GM12865 (cell line): Measurements from ENCODE around the gene FAM98C.
"Not testable (repeated sequence)": the region's sequence is repeated elsewhere in the genome, so short reads cannot be mapped to it uniquely, and the experiment has no call there.

Experiments
- DNase-seq: peaks from one replicate; pipeline ENCODE4 v3.0.0; 2010; ENCODE audit warnings: low read depth
- H3K4me3 ChIP-seq: 2 replicates; pipeline ENCODE4 v1.5.1; 2011; ENCODE audit warnings: mild to moderate bottlenecking, low read depth, low read length, control low read depth
- TF ChIP-seq, protein P1 (sequence below): IDR thresholded peaks from 2 replicates; pipeline ENCODE4 v1.5.1; 2011; ENCODE audit warnings: low read length, control low read depth, low read depth, inconsistent platforms; ENCODE audit not compliant: insufficient read depth; ENCODE audit errors: missing control alignments

FAM98C gene

DNA sequence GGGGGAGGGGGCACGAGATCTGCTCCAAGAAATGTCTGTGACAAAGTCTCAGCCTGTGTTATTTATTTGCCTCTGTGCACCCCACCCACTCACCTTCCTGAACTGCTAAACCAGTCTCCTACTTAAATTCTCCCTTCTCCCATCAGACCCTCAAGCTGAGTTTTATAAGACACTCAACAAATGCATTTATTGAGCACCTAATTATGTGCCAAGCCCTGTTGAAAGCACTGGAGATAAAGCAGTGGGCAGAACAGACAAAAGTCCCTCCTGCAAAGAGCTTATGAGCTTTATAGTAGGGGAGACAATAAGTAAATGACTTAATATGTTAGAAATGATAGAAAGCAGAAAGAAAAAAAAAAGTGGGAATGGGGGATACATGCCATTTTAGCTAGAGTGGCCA lies 3.4 kb upstream of the FAM98C start:
- H3K4me3 ChIP-seq, result no peak overlapping the region
- DNase-seq, result no peak
- TF ChIP-seq, protein P1, sequence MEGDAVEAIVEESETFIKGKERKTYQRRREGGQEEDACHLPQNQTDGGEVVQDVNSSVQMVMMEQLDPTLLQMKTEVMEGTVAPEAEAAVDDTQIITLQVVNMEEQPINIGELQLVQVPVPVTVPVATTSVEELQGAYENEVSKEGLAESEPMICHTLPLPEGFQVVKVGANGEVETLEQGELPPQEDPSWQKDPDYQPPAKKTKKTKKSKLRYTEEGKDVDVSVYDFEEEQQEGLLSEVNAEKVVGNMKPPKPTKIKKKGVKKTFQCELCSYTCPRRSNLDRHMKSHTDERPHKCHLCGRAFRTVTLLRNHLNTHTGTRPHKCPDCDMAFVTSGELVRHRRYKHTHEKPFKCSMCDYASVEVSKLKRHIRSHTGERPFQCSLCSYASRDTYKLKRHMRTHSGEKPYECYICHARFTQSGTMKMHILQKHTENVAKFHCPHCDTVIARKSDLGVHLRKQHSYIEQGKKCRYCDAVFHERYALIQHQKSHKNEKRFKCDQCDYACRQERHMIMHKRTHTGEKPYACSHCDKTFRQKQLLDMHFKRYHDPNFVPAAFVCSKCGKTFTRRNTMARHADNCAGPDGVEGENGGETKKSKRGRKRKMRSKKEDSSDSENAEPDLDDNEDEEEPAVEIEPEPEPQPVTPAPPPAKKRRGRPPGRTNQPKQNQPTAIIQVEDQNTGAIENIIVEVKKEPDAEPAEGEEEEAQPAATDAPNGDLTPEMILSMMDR, result no peak

DNA sequence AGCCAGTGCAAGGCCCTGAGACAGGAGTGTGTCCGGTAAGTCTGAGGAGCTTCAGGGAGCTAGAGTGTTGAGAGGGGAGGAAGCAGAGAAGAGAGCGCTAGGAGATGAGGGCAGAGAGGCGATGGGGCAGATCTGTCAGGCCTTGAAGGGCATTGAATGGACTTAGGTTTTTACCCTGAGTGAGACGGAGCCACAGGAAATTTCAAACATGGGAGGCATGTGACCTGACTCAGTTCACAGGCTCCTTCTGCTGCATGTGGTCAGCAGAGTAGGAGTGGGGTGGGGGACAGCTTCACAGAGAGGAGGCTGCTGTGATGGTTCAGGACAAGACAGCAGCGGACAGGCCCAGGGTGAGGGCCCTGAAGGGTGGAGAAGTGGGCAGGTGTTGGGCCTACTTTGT lies 2.5 kb upstream of the FAM98C start:
- DNase-seq, result no peak
- TF ChIP-seq, protein P1, result no peak
- H3K4me3 ChIP-seq, result no peak overlapping the region

DNA sequence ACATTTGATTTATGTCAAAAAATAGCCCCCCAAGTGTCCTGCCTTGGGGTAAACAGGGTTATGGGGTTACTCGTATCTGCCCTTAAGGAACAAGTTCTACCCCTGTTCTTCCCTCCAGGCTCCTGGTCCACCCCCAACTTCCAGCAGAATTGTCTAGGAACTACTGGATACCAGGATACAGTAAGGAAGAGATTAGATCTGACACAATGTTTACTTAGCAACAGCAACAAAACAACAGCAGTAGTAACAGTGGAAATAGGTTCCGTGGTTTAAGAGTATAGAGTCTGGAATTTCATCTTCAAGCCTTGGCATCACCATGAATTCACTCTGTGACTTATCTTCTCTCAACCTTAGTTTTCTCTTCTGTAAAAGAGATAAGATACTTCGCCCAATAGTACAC lies 1.7 kb upstream of the FAM98C start:
- no peak overlapping the region for H3K4me3 ChIP-seq
- DNase-seq, result no peak
- TF ChIP-seq, protein P1, result no peak

DNA sequence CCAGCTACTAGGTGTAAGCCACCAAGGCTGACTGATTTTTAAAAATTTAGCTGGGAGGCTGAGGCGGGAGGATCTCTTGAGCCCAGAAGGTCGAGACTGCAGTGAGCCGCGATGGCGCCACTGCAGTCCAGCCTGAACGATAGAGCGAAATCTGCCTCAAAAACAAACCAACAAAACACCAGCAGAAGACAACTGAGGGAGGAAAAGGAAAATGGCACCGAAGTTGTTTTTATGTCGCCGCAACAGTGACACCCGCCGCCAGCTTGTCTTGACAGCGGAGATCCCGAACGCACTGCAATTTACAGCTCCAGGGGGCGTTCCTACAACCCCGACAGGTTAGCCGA lies 298 bp upstream of the FAM98C start:
- peak overlapping the region; percentile 58 for H3K4me3 ChIP-seq

DNA sequence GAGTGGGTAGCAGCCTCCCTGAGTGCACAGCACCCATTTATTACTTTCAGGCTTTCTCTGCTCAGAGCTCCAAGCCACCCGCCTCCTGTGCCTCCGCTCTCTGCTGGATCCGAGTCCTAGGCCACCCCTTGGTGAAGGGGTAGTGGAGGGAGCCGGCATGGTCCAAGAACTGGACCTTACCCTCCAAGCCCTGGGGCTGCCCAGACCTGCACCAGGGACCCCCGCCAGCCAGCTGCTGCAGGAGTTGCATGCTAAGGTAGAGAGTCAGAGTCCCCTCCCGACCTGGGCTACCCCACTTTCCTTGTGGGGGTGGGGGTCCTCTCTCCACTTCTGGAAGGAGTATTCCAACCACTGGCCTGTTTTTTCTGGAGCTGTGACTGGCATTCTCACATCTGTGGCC lies 2.0 kb downstream of the FAM98C start:
- TF ChIP-seq, protein P1, result no peak
- H3K4me3 ChIP-seq, result no peak overlapping the region
- DNase-seq, result no peak

More for the DNA sequence above, 298 bp upstream of the FAM98C start:
- TF ChIP-seq, protein P1, result no peak
- DNase-seq, result no peak

DNA sequence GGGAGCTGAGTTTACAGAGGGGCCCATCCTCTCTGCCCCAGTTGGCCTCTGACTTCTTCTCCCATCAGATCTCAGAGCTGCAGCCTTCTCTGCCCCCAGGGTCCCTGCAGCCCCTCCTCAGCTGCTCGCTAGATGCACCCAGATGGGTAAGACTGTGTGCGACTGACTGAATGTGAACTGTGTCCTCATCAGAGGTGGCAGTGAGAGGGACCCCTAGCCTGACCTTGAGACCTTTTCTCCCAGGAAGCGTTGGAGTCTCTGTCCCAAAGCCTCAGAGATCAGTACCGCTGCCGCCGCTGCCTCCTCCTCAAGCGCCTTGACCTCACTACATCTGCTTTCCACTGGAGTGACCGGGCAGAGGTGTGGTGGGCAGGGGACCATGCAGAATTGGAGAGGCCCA lies 2.4 kb downstream of the FAM98C start:
- no peak for DNase-seq
- TF ChIP-seq, protein P1, result no peak
- no peak overlapping the region for H3K4me3 ChIP-seq

DNA sequence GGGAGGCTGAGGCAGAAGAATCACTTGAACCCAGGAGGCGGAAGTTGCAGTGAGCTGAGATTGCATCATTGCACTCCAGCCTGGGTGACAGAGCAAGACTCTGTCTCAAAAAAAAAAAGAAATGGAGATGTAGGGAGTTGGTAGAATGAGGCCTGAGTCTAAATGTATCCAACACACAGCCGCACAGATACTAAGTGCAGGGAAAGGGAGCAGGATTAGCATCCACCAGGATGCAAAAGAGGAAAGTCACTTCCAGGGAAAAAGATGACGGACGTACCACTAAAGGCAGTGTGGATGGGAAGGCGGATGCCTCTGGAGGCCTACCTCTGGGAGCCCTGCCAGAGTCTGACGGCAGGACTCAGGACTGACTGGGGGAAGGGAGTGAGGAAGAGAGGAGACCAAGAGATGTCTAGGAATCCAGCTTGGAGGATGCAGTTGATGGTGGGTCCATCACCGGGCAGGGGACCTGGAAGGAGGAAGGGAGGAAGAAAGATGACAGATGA lies 6.8 kb downstream of the FAM98C start:
- TF ChIP-seq, protein P1, result no peak
- H3K4me3 ChIP-seq, result no peak overlapping the region
- DNase-seq, result no peak

DNA sequence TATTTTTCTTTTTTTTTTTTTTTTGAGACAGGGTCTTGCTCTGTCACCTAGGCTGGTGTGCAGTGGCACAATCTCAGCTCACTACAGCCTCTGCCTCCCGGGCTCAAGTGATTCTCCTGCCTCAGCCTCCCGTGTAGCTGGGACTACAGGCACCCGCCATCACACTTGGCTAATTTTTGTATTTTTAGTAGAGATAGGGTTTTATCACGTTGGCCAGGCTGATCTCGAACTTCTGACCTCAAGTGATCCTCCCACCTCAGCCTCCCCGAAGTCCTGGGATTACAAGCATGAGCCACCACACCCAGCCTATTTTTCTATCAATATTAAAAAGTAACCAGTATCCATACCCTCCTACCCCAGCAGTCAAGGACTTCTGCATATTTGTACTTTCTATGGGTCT lies 7.5 kb downstream of the FAM98C start:
- DNase-seq, H3K4me3 ChIP-seq: not testable (repeated sequence)
